HG02642 (cell line): ENCODE data around the gene RNF220.
A peak's percentile ranks its signal among the peaks of the same experiment; 100 is the strongest.

Experiments used
- ATAC-seq: cut with Tn5 transposase; IDR thresholded peaks from one replicate; pipeline ENCODE4 v1.9.1; 2021; ENCODE audit warnings: mild to moderate bottlenecking; ENCODE audit not compliant: unreplicated experiment, poor library complexity

Gene RNF220

DNA sequence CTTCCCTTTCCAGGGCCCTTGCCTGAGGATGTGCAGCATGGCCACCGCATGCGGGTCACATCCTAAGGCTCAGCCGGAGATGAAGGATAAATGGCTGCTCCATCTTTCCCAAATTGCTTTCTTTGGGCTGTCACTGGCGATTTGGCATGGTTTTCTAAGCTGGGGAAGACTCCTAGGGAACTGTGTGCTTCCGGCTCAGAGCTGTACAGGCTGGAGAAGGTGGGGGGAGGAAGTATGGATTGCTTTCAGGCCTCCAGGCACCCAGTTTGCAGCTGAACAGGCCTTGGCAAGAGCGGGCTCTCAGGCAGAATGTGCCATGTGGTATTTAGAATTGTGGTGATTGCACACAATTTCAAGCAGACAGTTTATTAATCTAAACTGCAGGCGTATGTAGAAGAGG is 220.3 kb downstream of the RNF220 start:
- ATAC-seq = no peak

DNA sequence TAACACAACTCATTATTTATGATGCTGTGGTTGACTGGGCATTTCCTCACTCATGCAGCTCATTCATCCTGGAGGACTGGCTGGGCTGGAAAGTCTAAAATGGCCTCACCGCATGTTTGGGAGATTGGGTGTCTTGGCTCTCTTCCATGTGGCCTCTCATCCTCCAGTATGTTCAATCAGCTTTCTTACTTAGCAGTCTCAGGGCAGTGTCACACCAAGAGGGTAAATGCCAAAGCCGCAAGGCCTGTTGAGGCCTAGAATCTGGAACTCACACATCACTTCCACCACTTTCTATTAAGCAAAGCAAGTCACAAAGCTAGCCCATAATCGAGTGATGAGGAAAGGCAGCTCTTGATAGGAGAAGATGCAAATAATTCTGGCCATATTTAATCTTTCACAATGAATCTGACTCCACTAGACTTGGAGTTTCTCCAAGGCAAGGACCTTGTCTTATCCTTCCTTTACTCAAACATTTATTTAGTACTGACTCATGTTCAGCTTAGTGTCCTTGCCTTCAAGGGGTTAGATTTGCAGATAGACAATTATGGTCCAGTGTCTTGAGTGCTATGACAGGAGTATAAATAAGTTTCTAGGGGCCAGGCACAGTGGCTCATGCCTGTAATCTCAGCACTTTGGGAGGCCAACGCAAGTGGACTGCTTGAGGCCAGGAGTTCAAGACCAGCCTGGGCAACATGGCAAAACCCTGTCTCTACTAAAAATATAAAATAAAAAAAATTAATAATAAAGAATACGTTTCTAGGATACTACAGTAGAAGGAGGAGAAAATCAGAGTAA is 224.1 kb downstream of the RNF220 start:
- ATAC-seq = no peak

DNA sequence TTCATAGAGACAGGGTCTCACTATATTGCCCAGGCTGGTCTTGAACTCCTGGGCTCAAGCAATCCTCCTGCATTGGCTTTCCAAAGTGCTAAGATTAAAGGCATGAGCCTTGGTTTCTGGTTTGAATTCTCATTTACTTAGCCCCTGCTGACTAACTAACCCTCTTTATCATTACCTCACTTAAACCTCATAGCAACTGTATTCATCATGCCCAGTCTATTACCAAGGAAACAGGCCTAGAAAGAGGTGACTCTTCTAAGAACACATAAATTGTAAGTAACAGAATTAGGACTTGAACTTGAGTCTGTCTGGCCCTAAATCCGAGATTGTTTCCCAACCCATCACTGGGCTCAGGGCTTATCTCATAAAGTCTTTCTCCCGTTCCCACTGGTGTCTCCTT is 225.1 kb downstream of the RNF220 start:
- no peak for ATAC-seq

DNA sequence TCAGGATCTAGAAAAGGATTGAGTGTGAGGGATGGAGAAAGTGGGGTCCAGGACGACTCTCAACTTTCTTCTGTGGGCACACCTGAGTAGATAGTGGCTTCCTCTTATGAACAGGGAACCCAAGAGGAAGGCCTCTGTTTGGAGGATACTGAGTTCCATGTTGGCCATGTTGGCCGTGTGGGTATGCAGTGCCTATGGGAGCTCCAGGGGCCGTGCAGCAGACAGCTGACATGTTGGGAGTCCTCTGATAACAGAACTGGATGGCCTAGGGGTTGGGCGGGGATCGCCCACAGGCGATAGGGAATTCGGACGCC is 226.2 kb downstream of the RNF220 start:
- no peak for ATAC-seq

DNA sequence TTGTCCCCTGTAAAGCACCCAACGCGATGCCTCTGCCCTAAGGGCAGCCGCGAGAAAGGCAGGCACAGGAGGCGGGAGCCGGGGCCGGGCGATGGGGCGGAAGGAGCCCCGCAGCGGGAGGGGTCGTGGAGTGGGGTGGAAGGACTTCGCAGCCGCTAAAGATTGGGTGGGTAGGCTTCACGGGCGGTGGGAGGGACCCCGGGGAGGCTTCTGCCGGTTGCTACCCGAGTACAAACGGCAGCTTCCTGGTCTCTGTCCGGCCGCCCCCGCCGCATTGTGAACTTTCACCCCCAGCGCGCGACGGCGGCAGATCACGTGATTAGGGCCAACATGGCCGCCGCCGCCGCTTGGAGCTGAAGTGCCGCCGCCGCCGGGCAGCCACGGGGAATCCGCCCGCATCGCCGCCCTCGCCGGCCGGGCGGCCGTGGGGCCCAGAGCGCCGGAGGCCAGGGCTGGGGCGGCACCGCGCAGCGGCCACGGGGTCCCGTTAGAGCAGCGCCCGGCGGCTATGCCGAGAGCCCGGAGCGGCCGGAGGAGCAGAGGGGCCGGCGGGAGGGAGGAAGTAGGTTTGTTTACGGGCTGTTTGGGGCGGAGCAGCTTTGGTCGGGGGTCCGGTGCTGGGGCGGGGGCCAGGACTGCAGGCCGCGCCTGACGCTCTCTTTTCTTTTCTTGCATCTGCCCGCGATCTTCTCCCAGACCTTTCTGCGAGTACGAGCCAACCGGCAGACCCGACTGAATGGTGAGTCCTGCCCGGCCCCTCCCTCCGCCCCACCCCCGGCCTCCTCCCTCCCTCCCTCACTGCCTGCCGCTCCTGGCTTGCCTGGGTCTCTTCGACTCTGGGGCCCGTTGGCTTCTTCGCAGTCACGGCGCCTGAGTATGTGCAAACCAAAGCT is 226.8 kb downstream of the RNF220 start:
- peak; percentile 77 for ATAC-seq

DNA sequence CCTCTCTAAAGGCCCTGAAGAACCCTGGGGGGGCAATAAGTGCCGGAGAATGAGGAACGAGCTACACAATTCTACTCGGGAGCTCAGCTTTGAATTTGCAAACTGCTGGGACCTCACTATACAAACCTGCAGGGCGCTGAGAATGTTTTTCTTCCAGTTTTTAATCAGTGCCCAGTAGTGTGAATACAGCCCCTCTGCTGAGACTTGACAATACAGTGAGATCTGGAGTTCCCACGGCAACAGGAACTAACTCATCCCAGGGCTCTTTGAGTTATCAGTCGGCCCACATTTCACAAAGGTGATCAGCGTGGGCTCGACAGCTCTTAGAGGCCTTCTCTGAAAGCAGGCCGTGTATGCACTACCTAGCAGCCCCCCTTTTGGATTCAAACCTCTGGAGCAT is 227.5 kb downstream of the RNF220 start:
- no peak for ATAC-seq

DNA sequence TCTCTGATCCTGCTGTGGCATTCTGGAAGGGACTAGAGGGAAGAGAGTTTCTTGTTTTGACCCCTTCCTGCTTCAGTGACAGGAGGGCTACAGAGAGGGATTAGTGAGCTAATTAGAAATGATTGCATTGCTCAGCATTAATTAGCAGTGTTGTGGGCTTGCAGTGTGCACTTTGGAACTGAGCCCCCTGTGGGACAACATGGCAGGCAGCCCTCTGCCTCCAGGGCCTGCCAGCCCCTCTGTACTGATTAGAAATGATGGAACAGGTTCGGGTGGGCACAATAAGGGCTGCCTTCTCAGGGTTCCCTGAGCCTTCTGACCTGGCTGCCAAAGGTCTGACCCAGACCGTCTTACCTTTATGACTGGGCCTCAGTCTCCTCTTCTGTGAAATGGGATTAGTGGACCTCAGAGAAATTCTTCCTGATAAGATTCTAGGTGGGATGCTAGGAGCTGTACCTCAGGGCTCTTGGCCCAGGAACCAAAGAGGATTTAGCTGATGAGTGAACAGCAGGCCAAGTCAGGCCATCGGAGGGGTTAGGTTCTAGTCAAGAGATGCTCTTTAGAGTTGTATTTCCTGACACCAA is 229.6 kb downstream of the RNF220 start:
- ATAC-seq = no peak

DNA sequence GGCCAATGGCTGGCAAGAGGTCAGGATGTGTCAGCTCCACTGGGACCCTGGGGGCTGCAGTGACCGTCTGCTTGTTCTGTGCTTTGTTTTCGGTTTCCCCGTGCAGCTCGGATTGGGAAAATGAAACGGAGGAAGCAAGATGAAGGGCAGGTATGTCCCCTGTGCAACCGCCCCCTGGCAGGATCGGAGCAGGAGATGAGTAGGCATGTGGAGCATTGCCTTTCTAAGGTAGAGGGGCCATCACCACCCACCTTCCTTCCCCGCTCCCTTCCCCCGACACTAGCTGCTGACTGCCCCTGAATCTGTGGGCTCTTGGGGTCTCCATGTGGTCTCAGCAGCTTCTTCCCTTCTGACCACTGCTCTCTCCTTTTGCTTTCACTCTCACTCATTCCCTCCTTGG is 230.4 kb downstream of the RNF220 start:
- no peak for ATAC-seq

DNA sequence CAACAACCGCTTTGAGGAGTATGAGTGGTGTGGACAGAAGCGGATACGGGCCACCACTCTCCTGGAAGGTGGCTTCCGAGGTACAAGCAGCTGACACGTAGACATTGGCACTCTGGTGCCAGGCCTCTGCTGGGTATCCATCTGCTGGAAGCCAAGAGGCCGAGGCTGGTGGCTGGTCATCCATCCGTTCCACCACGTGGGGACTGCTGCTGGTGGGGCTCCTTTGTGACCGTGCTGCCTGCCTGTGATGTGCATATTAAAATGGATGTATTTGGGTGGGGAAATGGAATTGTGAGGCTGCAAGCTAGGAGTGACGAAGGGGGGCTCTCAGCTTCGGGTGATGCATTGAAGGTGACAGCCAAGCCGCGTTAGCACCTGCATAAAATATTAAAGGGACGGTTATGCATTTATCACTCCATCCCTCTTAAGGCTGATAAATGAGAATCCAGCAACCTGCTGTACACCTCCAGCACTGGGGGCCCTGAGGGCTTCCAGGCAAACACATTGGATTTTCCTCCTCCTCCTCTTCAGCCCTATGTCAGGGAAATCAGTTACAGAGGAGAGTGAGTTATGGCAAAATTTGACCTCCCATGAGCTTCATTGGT is 231.1 kb downstream of the RNF220 start:
- ATAC-seq = no peak

DNA sequence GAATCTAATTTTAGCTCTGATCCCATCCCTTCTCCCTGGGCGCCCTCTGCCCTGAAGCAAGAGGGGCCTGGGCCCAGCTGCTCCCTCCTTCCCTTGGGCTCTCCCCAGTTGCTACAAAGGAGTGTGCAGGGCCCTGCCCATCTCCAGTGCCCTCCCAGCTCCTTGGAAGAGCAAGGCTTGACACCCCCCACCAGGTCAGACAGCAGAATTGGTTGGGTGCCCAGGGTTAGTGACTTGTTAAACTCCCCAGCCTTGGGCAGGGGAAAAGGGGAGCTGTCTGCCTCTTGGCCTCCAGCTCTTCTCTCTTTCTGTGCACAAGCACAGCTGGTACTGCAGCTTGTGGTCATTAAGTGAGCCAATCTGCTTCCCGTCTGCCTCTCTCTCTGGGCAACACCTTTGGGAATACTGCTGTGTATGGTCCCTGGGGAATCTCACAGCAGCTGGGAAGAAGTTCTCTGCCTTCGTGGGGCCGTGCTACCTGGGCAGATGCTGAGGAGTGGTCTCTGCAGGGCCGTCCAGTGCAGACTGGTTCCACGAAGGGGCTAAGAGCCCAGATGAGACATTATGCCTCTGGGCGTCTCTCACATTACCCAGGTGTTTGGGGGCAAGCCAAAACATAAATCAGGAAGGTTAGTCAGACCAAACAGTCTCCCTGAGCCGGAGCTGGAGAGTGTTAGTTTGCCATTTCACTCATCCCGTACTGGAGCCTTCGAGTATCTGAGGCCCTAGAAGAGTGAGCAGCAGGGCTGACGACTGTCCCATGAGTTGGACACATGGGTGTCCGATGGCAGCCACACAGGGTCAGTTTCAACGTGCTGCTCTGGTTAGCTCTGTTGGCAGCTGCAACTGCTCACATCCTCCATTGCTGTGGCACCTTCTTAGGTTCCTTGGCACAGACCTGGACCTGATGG is 231.9 kb downstream of the RNF220 start:
- no peak for ATAC-seq

DNA sequence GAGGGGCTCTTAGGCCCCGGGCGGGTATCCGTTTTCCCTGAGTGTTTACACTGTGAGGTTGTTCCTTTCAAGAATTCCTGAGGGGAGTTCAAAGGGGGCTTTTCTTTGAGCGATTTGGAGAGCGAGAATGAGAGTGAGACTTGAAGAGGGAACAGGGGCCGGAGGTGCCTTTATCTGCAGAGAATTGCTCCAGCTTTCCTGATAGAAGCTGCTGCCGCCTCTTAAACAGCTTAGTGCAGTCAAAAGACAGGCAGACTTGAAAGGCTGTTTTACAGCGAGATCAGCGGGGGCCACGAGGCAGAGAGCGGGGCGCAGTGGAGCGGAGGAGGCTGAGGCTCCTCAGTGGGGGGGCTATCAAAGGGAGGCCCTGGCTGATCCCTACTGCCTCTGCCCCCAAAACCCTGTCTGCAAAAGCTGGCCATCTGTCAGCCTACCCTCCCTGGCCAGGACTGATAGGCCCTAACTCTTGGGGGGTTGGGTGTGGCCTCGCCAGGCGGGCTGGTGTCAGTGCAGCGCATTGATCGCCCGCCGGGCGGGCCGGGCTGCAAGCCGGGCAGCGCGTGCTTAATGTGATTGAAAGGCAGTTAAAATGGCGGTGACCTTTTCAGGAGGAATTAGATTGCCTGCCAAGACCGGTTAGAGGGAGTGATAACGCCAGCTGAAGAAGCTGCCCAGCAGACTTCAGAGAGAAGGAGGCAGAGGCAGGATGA is 232.8 kb downstream of the RNF220 start:
- no peak for ATAC-seq

DNA sequence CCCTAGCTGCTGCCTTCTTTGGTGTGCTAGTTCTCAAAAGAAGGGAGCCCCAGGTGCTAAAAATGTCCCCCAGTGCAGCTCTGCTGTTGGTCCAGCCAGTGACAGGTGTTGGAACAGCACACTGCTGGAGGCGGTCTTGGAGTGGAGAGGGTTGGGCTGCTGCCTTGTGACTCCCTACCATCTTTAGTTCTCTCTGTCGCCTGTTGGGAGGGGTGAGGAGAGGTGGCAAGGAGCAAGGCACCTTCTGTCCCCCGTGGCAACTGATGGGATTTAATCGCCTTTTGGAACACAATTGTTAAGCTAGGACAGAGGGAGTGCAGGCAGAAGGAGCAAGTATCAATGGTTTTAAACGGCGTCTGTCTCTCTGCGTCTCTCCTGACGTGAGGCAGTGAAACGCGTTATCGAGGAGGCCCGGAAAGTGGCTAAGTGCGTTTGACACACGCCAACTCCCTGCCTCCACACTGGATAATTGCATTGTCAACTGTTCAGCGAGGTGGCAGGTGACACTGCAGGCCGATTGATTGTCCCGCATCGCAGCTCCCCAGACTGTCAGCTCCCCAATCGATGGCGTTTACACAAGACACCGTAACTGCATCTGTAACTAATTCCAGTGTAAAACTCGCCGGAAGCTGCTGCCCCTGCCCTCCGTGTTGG is 235.3 kb downstream of the RNF220 start:
- ATAC-seq = no peak

DNA sequence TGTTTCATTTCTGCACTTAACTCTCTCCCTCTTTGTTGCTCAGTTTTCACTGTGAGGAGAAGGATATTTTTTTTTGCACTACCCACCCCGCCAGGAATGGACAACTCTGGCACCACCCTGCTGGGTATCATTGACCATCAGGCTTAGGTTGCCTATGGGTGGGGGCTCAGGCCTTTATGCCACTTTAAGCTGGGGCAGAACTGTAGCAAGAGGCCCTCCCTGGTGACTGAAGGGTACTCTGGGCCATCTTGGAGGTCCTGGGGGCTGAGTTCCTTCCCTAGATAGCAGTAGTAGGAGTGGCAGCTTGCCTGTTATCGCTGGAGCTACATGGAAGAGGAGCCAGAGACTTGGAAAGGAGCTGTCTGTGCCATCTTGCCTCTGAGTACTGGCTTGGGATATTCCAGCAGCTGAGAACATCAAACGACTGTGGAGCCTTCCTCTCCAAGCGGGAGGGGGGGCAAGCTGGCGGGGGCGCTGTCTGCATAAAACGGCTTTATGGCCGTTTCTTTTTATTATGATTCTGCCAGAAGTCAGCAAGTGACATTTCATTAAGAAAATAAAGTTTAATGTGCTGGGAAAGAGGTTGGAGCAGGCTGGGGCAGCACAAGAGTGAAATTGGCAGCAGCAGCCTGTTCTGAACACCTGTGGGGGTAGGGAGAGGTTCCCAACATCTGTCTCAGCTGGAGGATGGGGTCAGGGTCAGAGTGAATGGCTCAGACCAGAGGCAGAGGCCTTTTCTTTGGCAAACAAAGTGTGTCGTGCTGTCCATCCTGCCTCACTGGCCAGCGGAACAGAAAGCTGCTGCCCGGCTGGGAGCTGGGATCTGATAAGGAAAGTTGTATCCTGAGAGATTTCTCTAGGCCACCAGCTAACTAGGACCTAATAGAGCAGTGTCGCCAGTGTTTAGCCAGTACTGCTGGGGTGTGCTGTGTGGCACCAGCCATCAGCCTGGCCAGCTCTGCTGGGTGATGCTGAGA is 236.4 kb downstream of the RNF220 start:
- ATAC-seq = no peak

DNA sequence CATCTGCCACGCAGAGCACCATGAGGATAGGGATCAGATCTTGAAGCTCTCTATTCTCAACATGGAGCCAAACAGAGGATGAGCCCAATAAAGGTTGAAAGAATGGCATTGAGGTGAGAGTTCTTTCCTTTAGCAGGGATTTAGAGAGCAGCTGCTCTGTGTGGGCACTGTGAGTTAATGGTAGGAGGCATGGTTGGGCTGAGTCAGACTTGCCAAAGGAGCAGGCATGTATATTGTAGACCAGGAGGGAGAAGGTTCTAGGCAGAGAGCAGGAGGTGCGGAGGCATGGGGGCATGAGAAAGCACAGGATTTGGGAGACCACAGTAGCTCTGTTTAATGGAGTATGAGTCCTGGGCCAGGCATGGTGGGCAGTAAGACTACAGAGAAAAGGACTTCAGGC is 237.2 kb downstream of the RNF220 start:
- ATAC-seq = no peak

DNA sequence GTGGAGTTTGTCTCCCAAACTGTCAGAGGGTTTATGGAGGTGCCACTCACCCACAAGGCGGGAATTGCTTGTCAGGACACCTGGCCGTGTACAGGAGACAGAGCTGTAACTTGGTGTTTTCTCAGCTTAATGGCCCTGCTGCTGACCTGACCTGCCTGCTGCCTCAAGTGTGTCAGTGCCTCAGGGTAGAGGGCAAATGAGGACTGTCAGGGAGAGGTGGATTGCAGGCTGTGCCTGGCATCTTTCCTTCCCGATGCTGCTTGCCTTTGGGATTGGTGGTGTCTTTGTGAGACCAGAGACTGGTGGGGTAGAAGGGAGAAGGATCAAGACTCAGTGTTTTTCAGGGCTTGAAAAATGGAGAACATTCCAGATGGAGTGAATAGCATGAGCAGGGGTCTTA is 237.9 kb downstream of the RNF220 start:
- ATAC-seq = no peak

DNA sequence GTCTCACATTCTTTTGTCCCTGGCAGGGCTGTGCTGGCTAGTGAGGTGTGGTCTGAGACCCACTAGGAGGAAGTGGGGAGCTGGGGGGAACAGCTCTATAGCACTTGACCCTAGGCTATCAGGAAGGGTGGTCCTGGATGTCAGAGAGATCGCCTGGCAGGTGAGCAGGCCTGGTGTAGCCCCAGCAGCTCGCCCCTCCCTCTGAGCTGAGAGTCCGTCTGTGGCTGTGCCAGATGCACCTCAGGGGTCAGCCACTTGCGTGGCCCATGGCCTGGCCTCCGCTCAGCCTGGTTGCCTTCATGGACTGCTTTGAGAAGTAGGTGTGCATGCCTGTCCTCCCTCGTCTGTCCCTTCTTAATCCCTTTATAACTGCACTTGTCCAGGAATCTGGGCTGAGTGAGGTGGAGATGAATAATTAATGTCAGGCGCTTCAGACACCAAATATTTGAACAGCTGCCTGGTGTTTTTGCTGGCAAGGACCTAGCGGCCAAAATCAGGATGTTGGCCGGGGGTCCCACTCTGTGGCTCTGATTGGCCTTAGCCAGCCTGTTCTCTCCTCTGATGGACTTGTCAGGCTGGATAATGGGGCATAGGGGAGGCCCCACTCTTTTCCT is 238.8 kb downstream of the RNF220 start:
- ATAC-seq = no peak

DNA sequence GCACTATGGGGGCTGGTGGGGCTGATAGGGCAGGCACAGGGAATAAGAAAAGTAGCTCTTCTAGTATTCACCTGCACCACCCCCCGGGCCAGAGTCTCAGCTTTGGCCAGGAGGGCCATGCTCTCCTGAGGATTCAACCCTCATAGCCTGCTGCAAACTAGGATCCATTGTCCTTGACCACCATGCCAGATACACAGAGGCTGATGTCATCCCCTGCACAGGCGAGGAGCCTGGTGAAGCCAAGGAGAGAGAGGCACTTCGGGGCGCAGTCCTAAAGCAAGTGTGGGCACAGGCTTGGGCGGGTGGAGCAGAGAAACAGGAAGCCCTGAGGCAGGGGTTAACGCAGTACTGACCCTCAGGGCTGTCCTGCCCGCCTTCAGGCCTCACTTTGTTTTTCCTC is 239.8 kb downstream of the RNF220 start:
- ATAC-seq = no peak
